HepG2 (cell line): ENCODE results near the gene VSTM5. TPM values are rescaled to one million over a fixed set of nuclear protein-coding genes. Genes with fewer than 3 reads are reported as not detected.

Source experiments
- ADNP ChIP-seq: sonication (generic); formaldehyde crosslinking; IDR thresholded peaks from 2 replicates; pipeline ENCODE4 v1.4.0; 2020; ENCODE audit warnings: missing genetic modification reagents
- ETV5 ChIP-seq: IDR thresholded peaks from 2 replicates; pipeline ENCODE4 v1.6.1; 2018; ENCODE audit warnings: missing biosample characterization, missing genetic modification reagents, inconsistent platforms, borderline replicate concordance
- RFX1 ChIP-seq: fragments of 450-650 bp; IDR thresholded peaks from 2 replicates; pipeline ENCODE4 v1.6.1; 2017
- RFXANK ChIP-seq: IDR thresholded peaks from 2 replicates; pipeline ENCODE4 v1.6.1; 2016
- SIN3A ChIP-seq: IDR thresholded peaks from 2 replicates; pipeline ENCODE4 v1.6.1; 2011; ENCODE audit warnings: low read depth, mild to moderate bottlenecking, control low read depth, low read length, borderline replicate concordance
- TFDP1 ChIP-seq: IDR thresholded peaks from 2 replicates; pipeline ENCODE4 v1.6.1; 2016; ENCODE audit warnings: missing compliant biosample characterization, missing genetic modification reagents, borderline replicate concordance
- THYN1 ChIP-seq: sonication (generic); formaldehyde crosslinking; IDR thresholded peaks from 2 replicates; pipeline ENCODE4 v1.8.1; 2023; ENCODE audit warnings: low read depth, mild to moderate bottlenecking, moderate library complexity, missing genetic modification reagents, borderline replicate concordance
- ZNF17 ChIP-seq: sonication (generic); formaldehyde crosslinking; IDR thresholded peaks from 2 replicates; pipeline ENCODE4 v1.5.0; 2020; ENCODE audit warnings: mild to moderate bottlenecking, missing genetic modification reagents
- ZNF503 ChIP-seq: sonication (generic); formaldehyde crosslinking; IDR thresholded peaks from 2 replicates; pipeline ENCODE4 v1.4.0; 2020; ENCODE audit warnings: missing genetic modification reagents
- ZNF549 ChIP-seq: sonication (generic); formaldehyde crosslinking; IDR thresholded peaks from 2 replicates; pipeline ENCODE4 v1.5.0; 2020; ENCODE audit warnings: missing genetic modification reagents
- ZNF607 ChIP-seq: sonication (generic); formaldehyde crosslinking; IDR thresholded peaks from 2 replicates; pipeline ENCODE4 v1.5.1; 2020; ENCODE audit warnings: missing genetic modification reagents, mild to moderate bottlenecking, borderline replicate concordance
- ZNF850 ChIP-seq: sonication (generic); formaldehyde crosslinking; conservative IDR thresholded peaks from 2 replicates; pipeline ENCODE4 v1.9.0; 2021; ENCODE audit warnings: mild to moderate bottlenecking, missing genetic modification reagents
- polyA plus RNA-seq, 8 experiments: library from polyadenylated mRNA; depleted of rRNA in 3 of 8; stranded (reverse) in 7 of 8; unstranded in 1 of 8; fragments of >200 nt; fragmentation: Illumina TruSeq in 4 of 8; extraction: Trizol in 4 of 8; gene quantifications; 2 replicates each; pipeline versions ENCODE4 v1.2.1 to v1.2.3, GENCODE V29; 2011 to 2016; ENCODE audit warnings: low read depth in 4 of 8, missing spikeins in 1 of 8, mixed read lengths in 1 of 8; ENCODE audit not compliant: insufficient read depth in 1 of 8
- total RNA-seq, 5 experiments: library from RNA; depleted of rRNA; stranded (reverse); fragments of >200 nt; fragmentation: Illumina TruSeq; extraction: Trizol; gene quantifications; 2 replicates each; pipeline ENCODE4 v1.2.3, GENCODE V29; 2016; ENCODE audit warnings: low read depth in 1 of 5
- TF ChIP-seq, protein P1 (sequence below): sonication (generic); IDR thresholded peaks from 2 replicates; pipeline ENCODE4 v1.6.1; 2016; ENCODE audit warnings: low read depth, borderline replicate concordance
- TF ChIP-seq, protein P2 (sequence below): sonication (generic); formaldehyde crosslinking; IDR thresholded peaks from 2 replicates; pipeline ENCODE4 v1.5.1; 2020; ENCODE audit warnings: missing genetic modification reagents, mild to moderate bottlenecking, borderline replicate concordance
- TF ChIP-seq, protein P3 (sequence below): sonication (generic); formaldehyde crosslinking; IDR thresholded peaks from 2 replicates; pipeline ENCODE4 v1.5.1; 2020; ENCODE audit warnings: mild to moderate bottlenecking, missing genetic modification reagents
- TF ChIP-seq, protein P4 (sequence below): sonication (generic); formaldehyde crosslinking; IDR thresholded peaks from 2 replicates; pipeline ENCODE4 v1.4.0; 2020; ENCODE audit warnings: missing genetic modification reagents, borderline replicate concordance

The VSTM5 gene
- total and polyA plus RNA-seq, 2 of the 13 experiments (the other 11 are each of a cell fraction or from before 2014, with no cell fraction given): not detected

- peak; percentile 75; the same call in 1 of the 2 replicates for TF ChIP-seq ZNF607
- TF ChIP-seq ADNP: no peak
- peak; percentile 42; the same call in 1 of the 2 replicates for TF ChIP-seq ETV5 (CRISPR knock-in tag)
- TF ChIP-seq SIN3A: peak; percentile 86; the same call in 1 of the 2 replicates
- no peak for TF ChIP-seq RFX1
- TF ChIP-seq, protein P1, sequence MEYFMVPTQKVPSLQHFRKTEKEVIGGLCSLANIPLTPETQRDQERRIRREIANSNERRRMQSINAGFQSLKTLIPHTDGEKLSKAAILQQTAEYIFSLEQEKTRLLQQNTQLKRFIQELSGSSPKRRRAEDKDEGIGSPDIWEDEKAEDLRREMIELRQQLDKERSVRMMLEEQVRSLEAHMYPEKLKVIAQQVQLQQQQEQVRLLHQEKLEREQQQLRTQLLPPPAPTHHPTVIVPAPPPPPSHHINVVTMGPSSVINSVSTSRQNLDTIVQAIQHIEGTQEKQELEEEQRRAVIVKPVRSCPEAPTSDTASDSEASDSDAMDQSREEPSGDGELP: peak; percentile 77; the same call in 1 of the 2 replicates
- no peak for TF ChIP-seq ZNF503
- TF ChIP-seq ZNF17: no peak
- TF ChIP-seq, protein P2, sequence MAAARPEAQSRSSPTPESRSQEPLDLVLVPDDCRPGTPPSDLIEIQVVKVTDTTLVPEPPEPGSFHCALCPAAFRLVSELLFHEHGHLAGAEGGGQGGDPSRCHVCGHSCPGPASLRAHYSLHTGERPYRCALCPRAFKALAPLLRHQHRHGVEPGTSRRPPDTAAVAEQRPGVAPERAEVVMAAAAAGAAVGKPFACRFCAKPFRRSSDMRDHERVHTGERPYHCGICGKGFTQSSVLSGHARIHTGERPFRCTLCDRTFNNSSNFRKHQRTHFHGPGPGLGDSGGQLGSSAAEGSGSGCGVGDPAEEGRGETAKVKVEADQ (CRISPR knock-in tag): no peak; the same call in 1 of the 2 replicates
- TF ChIP-seq, protein P3, sequence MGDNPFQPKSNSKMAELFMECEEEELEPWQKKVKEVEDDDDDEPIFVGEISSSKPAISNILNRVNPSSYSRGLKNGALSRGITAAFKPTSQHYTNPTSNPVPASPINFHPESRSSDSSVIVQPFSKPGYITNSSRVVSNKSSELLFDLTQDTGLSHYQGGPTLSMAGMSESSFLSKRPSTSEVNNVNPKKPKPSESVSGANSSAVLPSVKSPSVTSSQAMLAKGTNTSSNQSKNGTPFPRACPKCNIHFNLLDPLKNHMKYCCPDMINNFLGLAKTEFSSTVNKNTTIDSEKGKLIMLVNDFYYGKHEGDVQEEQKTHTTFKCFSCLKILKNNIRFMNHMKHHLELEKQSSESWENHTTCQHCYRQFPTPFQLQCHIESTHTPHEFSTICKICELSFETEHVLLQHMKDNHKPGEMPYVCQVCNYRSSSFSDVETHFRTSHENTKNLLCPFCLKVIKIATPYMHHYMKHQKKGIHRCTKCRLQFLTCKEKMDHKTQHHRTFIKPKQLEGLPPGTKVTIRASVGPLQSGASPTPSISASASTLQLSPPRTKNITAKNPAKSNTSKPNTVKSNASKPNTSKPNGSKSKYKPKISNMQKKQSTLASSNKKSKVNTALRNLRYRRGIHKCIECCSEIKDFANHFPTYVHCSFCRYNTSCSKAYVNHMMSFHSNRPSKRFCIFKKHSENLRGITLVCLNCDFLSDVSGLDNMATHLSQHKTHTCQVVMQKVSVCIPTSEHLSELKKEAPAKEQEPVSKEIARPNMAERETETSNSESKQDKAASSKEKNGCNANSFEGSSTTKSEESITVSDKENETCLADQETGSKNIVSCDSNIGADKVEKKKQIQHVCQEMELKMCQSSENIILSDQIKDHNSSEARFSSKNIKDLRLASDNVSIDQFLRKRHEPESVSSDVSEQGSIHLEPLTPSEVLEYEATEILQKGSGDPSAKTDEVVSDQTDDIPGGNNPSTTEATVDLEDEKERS (CRISPR knock-in tag): peak; percentile 51; the same call in 1 of the 2 replicates
- TF ChIP-seq, protein P4, sequence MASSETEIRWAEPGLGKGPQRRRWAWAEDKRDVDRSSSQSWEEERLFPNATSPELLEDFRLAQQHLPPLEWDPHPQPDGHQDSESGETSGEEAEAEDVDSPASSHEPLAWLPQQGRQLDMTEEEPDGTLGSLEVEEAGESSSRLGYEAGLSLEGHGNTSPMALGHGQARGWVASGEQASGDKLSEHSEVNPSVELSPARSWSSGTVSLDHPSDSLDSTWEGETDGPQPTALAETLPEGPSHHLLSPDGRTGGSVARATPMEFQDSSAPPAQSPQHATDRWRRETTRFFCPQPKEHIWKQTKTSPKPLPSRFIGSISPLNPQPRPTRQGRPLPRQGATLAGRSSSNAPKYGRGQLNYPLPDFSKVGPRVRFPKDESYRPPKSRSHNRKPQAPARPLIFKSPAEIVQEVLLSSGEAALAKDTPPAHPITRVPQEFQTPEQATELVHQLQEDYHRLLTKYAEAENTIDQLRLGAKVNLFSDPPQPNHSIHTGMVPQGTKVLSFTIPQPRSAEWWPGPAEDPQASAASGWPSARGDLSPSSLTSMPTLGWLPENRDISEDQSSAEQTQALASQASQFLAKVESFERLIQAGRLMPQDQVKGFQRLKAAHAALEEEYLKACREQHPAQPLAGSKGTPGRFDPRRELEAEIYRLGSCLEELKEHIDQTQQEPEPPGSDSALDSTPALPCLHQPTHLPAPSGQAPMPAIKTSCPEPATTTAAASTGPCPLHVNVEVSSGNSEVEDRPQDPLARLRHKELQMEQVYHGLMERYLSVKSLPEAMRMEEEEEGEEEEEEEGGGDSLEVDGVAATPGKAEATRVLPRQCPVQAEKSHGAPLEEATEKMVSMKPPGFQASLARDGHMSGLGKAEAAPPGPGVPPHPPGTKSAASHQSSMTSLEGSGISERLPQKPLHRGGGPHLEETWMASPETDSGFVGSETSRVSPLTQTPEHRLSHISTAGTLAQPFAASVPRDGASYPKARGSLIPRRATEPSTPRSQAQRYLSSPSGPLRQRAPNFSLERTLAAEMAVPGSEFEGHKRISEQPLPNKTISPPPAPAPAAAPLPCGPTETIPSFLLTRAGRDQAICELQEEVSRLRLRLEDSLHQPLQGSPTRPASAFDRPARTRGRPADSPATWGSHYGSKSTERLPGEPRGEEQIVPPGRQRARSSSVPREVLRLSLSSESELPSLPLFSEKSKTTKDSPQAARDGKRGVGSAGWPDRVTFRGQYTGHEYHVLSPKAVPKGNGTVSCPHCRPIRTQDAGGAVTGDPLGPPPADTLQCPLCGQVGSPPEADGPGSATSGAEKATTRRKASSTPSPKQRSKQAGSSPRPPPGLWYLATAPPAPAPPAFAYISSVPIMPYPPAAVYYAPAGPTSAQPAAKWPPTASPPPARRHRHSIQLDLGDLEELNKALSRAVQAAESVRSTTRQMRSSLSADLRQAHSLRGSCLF (CRISPR knock-in tag): no peak
- TF ChIP-seq THYN1 (CRISPR knock-in tag): no peak
- TF ChIP-seq ZNF549 (CRISPR knock-in tag): no peak
- no peak for TF ChIP-seq ZNF850 (CRISPR knock-in tag)
- TF ChIP-seq TFDP1: no peak
- TF ChIP-seq RFXANK (CRISPR knock-in tag): no peak
These were observed 77.4 kb downstream of the VSTM5 start (continued) for GRCh38 chr11:93773045-93773477.
